ENCODE results near the gene XPO4. TPM values are rescaled to one million over a fixed set of nuclear protein-coding genes. Genes with fewer than 3 reads are reported as not detected.

Gene XPO4
- total RNA-seq, 4 donors from 2014 or later: 17.1 to 24.9 (median 18.6) TPM

GRCh38 chr13:20828539-20829364 is 73.8 kb downstream of the XPO4 start:
- peak; percentile 50 for ATAC-seq
- Histone ChIP-seq H3K36me3 (peaks cover 0 to 4% of the 10 kb centered on the region in 2 donors), H3K27me3 (no peaks in the 10 kb centered on the region), H3K4me1 (peaks cover 4 to 74% (median 17%) of the 10 kb centered on the region in 3 donors), H3K4me3 (peak overlapping the region; percentile 12 to 23), H3K27ac (peak overlapping the region; percentile 10 to 61 (median 50)), H3K9me3 (no peaks in the 10 kb centered on the region)
- 8 to 11% methylated on average over 4 to 5 of the region's 5 CpGs for WGBS, 2 donors (ENCODE audit: low coverage in 1 of 2)
- TF ChIP-seq CTCF (IDR thresholded peaks at IDR 0.05) (peak; percentile 83 to 87 (median 85)), EP300 (IDR thresholded peaks at IDR 0.05) (no peak), POLR2A (IDR thresholded peaks at IDR 0.05) (no peak), POLR2AphosphoS5 (IDR thresholded peaks at IDR 0.05) (no peak)

- peak overlapping the region; percentile 18 to 49 (median 43) for H3K27ac ChIP-seq
- H3K4me3 ChIP-seq: no peak overlapping the region
- no peaks in the 10 kb centered on the region for H3K36me3 ChIP-seq
- ATAC-seq: no peak
- no peaks in the 10 kb centered on the region for H3K27me3 ChIP-seq
- TF ChIP-seq EP300 (IDR thresholded peaks at IDR 0.05) (no peak), POLR2AphosphoS5 (IDR thresholded peaks at IDR 0.05) (no peak), CTCF (IDR thresholded peaks at IDR 0.05) (no peak), POLR2A (IDR thresholded peaks at IDR 0.05) (no peak)
- 38 to 39% methylated on average over 3 of the region's 3 CpGs for WGBS, 2 donors (ENCODE audit: low coverage in 1 of 2)
- no peaks in the 10 kb centered on the region for H3K9me3 ChIP-seq
- H3K4me1 ChIP-seq: peaks cover 4 to 76% (median 18%) of the 10 kb centered on the region in 3 donors
These were observed 75.5 kb downstream of the XPO4 start for GRCh38 chr13:20826843-20827560.

GRCh38 chr13:20826301-20826700 is 76.2 kb downstream of the XPO4 start:
- Histone ChIP-seq H3K4me1 (peaks cover 4 to 76% (median 19%) of the 10 kb centered on the region in 3 donors), H3K27ac (peak overlapping the region in 2 of 4 donors; percentile 29 to 30), H3K36me3 (no peaks in the 10 kb centered on the region), H3K4me3 (no peak overlapping the region), H3K27me3 (no peaks in the 10 kb centered on the region), H3K9me3 (no peaks in the 10 kb centered on the region)
- TF ChIP-seq POLR2A (IDR thresholded peaks at IDR 0.05) (no peak), EP300 (IDR thresholded peaks at IDR 0.05) (no peak), POLR2AphosphoS5 (IDR thresholded peaks at IDR 0.05) (no peak), CTCF (IDR thresholded peaks at IDR 0.05) (no peak)
- ATAC-seq: no peak
- 83 to 86% methylated on average over 5 of the region's 5 CpGs for WGBS, 2 donors (ENCODE audit: low coverage in 1 of 2)

- Histone ChIP-seq H3K27ac (peak overlapping the region in 3 of 4 donors; percentile 35 to 46 (median 39)), H3K36me3 (no peaks in the 10 kb centered on the region), H3K27me3 (no peaks in the 10 kb centered on the region), H3K4me1 (peaks cover 4 to 77% (median 19%) of the 10 kb centered on the region in 3 donors), H3K9me3 (no peaks in the 10 kb centered on the region), H3K4me3 (no peak overlapping the region)
- no peak for ATAC-seq
- 9 to 25% methylated on average over 3 of the region's 3 CpGs for WGBS, 2 donors (ENCODE audit: low coverage in 1 of 2)
- no peak for TF ChIP-seq POLR2AphosphoS5 (IDR thresholded peaks at IDR 0.05)
- TF ChIP-seq POLR2A (IDR thresholded peaks at IDR 0.05): no peak
- no peak for TF ChIP-seq EP300 (IDR thresholded peaks at IDR 0.05)
- TF ChIP-seq CTCF (IDR thresholded peaks at IDR 0.05): no peak
These were observed 77.1 kb downstream of the XPO4 start for GRCh38 chr13:20825477-20825875.

Measured in gastroesophageal sphincter (tissue), 4 donors.